GM23248 (cell line): ENCODE measurements around the gene DSEL.

Experiments
- EZH2 ChIP-seq: fragments of 200-600 bp; sonication (generic); IDR thresholded peaks from 2 replicates; pipeline ENCODE4 v1.6.1; 2018; ENCODE audit warnings: antibody characterized with exemption, mild to moderate bottlenecking; ENCODE audit not compliant: insufficient read depth, poor library complexity, severe bottlenecking
- EZH2phosphoT487 ChIP-seq: fragments of 200-600 bp; sonication (generic); IDR thresholded peaks from 2 replicates; pipeline ENCODE4 v1.6.1; 2018; ENCODE audit warnings: antibody characterized with exemption, moderate library complexity, mild to moderate bottlenecking, low read depth; ENCODE audit not compliant: insufficient read depth

DNA sequence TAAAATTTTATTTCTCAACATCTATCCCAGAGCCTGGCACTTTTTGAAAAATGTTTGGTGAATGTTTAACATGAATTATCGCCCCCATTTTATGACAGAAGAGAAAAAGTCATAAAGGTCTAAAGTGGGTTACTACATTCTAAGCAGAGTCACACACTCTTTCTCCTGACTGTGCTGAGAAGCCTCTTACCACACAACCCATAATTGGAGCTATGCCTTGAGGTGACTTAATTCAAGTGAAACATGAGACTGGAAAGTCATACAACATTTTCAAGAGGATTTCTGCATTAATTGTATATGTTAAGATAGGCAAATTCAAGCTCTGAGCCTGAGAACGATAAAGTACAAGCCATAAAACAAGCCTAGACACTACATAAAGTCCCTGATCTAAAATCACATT, 3.1 kb upstream of the DSEL start:
- TF ChIP-seq EZH2 (no peak), EZH2phosphoT487 (no peak)
